ENCODE measurements around the gene NUMB.

NUMB gene

GRCh38 chr14:73458183-73458976 is at the start of gene NUMB:
NUMB (minus strand) TSS chr14:73458546; CDS start chr14:73355751, 102,795 bp downstream.
- peak; percentile 97 to 98 for DNase-seq

- DNase-seq, result no peak
Measured at GRCh38 chr14:73503648-73504047, 45.3 kb upstream of the NUMB start.

GRCh38 chr14:73502017-73502619 is 43.8 kb upstream of the NUMB start:
- DNase-seq, result no peak

GRCh38 chr14:73500360-73500759 is 42.0 kb upstream of the NUMB start:
- no peak for DNase-seq

GRCh38 chr14:73494593-73494992 is 36.2 kb upstream of the NUMB start:
- DNase-seq, result no peak

GRCh38 chr14:73492670-73493069 is 34.3 kb upstream of the NUMB start:
- no peak for DNase-seq

- DNase-seq, result no peak
Measured at GRCh38 chr14:73492043-73492552, 33.8 kb upstream of the NUMB start.

GRCh38 chr14:73491256-73492042 is 33.1 kb upstream of the NUMB start:
- DNase-seq, result peak; percentile 62 to 69

GRCh38 chr14:73489481-73490175 is 31.3 kb upstream of the NUMB start:
- no peak for DNase-seq

- no peak for DNase-seq
Measured at GRCh38 chr14:73478684-73479083, 20.3 kb upstream of the NUMB start.

GRCh38 chr14:73477618-73478266 is 19.4 kb upstream of the NUMB start:
- DNase-seq, result no peak

- DNase-seq, result no peak
Measured at GRCh38 chr14:73476451-73476931, 18.1 kb upstream of the NUMB start.

GRCh38 chr14:73474952-73475351 is 16.6 kb upstream of the NUMB start:
- no peak for DNase-seq

GRCh38 chr14:73472185-73473114 is 14.1 kb upstream of the NUMB start:
- DNase-seq, result no peak

GRCh38 chr14:73471582-73472184 is 13.3 kb upstream of the NUMB start:
- DNase-seq, result no peak

- no peak for DNase-seq
Measured at GRCh38 chr14:73468828-73469375, 10.6 kb upstream of the NUMB start.

- DNase-seq, result peak; percentile 34 to 35
Measured at GRCh38 chr14:73467800-73468199, 9.5 kb upstream of the NUMB start.

GRCh38 chr14:73467377-73467776 is 9.0 kb upstream of the NUMB start:
- DNase-seq, result peak; percentile 73 to 74

- no peak for DNase-seq
Measured at GRCh38 chr14:73466861-73467260, 8.5 kb upstream of the NUMB start.

All from activated CD4-positive, alpha-beta T cell treated with anti-CD3 and anti-CD28 coated beads for 4 hours (primary cell).